ENCODE measurements around the gene GALNT1. TPM values are rescaled to one million over a fixed set of nuclear protein-coding genes. Genes with fewer than 3 reads are reported as not detected.

The GALNT1 gene
- total and polyA plus RNA-seq, 2 donors (not counting 1 experiment from before 2014, with no cell fraction given): 7.5 to 51.3 TPM

GRCh38 chr18:35578936-35579335 lies 2.6 kb upstream of the GALNT1 start:
- TF ChIP-seq EZH2 (IDR thresholded peaks at IDR 0.05; ENCODE audit: borderline replicate concordance, insufficient read depth, low read depth, low read length, poor library complexity, severe bottlenecking): no peak
- TF ChIP-seq CTCF (IDR thresholded peaks at IDR 0.05): no peak
- H3K9me3 ChIP-seq (ENCODE audit: control extremely low read depth in 1 of 3, control insufficient read depth in 2 of 3, insufficient read depth in 1 of 3, low read length in 2 of 3): peaks cover 0 to 9% (median 8%) of the 10 kb centered on the region in 3 donors
- Mint-ChIP-seq H3K9me3 (ENCODE audit: insufficient read depth) (peaks cover 4% of the 10 kb centered on the region), H3K27ac (no peak overlapping the region), H3K4me3 (no peak overlapping the region), H3K4me1 (peaks cover 20% of the 10 kb centered on the region), H3K27me3 (no peaks in the 10 kb centered on the region)
- no peak for ATAC-seq (ENCODE audit: low read depth)
- DNase-seq: no peak
- 100% methylated on average over 1 of the region's 4 CpGs for WGBS (ENCODE audit: insufficient coverage)
- POLR2A ChIA-PET: no interaction called here
- intact Hi-C loops (cut with micrococcal nuclease): no loop called here
- no peak overlapping the region for H3K9ac ChIP-seq (ENCODE audit: low read length)
- no peaks in the 10 kb centered on the region for H3K27me3 ChIP-seq (replicated peaks in 1 of 4; ENCODE audit: control extremely low read depth in 1 of 4, control insufficient read depth in 3 of 4, insufficient read depth in 4 of 4, low read length in 3 of 4)
- H3K27ac ChIP-seq (ENCODE audit: low read length in 2 of 2): no peak overlapping the region
- H2AFZ ChIP-seq (ENCODE audit: insufficient read depth, low read depth, low read length, poor library complexity, severe bottlenecking): no peak overlapping the region
- peaks cover 15 to 16% of the 10 kb centered on the region in 2 donors for H3K4me1 ChIP-seq (ENCODE audit: control insufficient read depth in 2 of 2, insufficient read depth in 2 of 2, low read length in 2 of 2)
- no peak overlapping the region for H3K4me3 ChIP-seq (ENCODE audit: control extremely low read depth in 1 of 5, extremely low read depth in 1 of 5, insufficient read depth in 1 of 5, low read depth in 2 of 5, low read length in 4 of 5)
- H4K20me1 ChIP-seq (ENCODE audit: control insufficient read depth, insufficient read depth, low read length, poor library complexity, severe bottlenecking): no peaks in the 10 kb centered on the region
- peaks cover 21% of the 10 kb centered on the region for H3K79me2 ChIP-seq (ENCODE audit: control insufficient read depth, insufficient read depth, low read length)
- H3K36me3 ChIP-seq (replicated peaks in 1 of 2; ENCODE audit: control extremely low read depth in 1 of 2, control insufficient read depth in 1 of 2, extremely low read depth in 1 of 2, insufficient read depth in 2 of 2, low read length in 1 of 2): no peaks in the 10 kb centered on the region
- no peak overlapping the region for H3K4me2 ChIP-seq (replicated peaks; ENCODE audit: low read depth, low read length, poor library complexity, severe bottlenecking)
- CTCF ChIA-PET: interaction anchor here (1.7 kb wide), 1 partner anchor 81 kb away, joined by 5 read pairs; the partner anchor contains the start of gene INO80C

- Mint-ChIP-seq H3K27ac (peak overlapping the region; percentile 88), H3K4me3 (peak overlapping the region; percentile 84), H3K4me1 (peaks cover 33% of the 10 kb centered on the region), H3K9me3 (ENCODE audit: insufficient read depth) (peaks cover 4% of the 10 kb centered on the region), H3K27me3 (no peaks in the 10 kb centered on the region)
- peak overlapping the region; percentile 69 to 86 for H3K27ac ChIP-seq (ENCODE audit: low read length in 2 of 2)
- peak overlapping the region; percentile 80 for H3K4me2 ChIP-seq (replicated peaks; ENCODE audit: low read depth, low read length, poor library complexity, severe bottlenecking)
- POLR2A ChIA-PET: interaction anchor here (0.9 kb wide), 1 partner anchor 35 kb away, joined by 3 read pairs; no protein-coding TSS in a partner anchor
- H2AFZ ChIP-seq (ENCODE audit: insufficient read depth, low read depth, low read length, poor library complexity, severe bottlenecking): peak overlapping the region; percentile 75
- DNase-seq: peak; percentile 88
- peak; percentile 65 for ATAC-seq (ENCODE audit: low read depth)
- intact Hi-C loops (cut with micrococcal nuclease): loop anchor here (1.0 to 10.0 kb wide), 4 partner anchors 35 to 484 kb away; partner anchors contain the start of genes RPRD1A and ZNF397
- peaks cover 15 to 16% of the 10 kb centered on the region in 2 donors for H3K4me1 ChIP-seq (ENCODE audit: control insufficient read depth in 2 of 2, insufficient read depth in 2 of 2, low read length in 2 of 2)
- H3K79me2 ChIP-seq (ENCODE audit: control insufficient read depth, insufficient read depth, low read length): peaks cover 41% of the 10 kb centered on the region
- H3K27me3 ChIP-seq (replicated peaks in 1 of 4; ENCODE audit: control extremely low read depth in 1 of 4, control insufficient read depth in 3 of 4, insufficient read depth in 4 of 4, low read length in 3 of 4): no peaks in the 10 kb centered on the region
- H3K9me3 ChIP-seq (ENCODE audit: control extremely low read depth in 1 of 3, control insufficient read depth in 2 of 3, insufficient read depth in 1 of 3, low read length in 2 of 3): peaks cover 4 to 8% (median 8%) of the 10 kb centered on the region in 3 donors
- H4K20me1 ChIP-seq (ENCODE audit: control insufficient read depth, insufficient read depth, low read length, poor library complexity, severe bottlenecking): no peaks in the 10 kb centered on the region
- H3K9ac ChIP-seq (ENCODE audit: low read length): peak overlapping the region; percentile 75
- TF ChIP-seq CTCF (IDR thresholded peaks at IDR 0.05) (no peak), EZH2 (IDR thresholded peaks at IDR 0.05; ENCODE audit: borderline replicate concordance, insufficient read depth, low read depth, low read length, poor library complexity, severe bottlenecking) (no peak)
- H3K36me3 ChIP-seq (replicated peaks in 1 of 2; ENCODE audit: control extremely low read depth in 1 of 2, control insufficient read depth in 1 of 2, extremely low read depth in 1 of 2, insufficient read depth in 2 of 2, low read length in 1 of 2): no peaks in the 10 kb centered on the region
- CTCF ChIA-PET: interaction anchor here (1.7 to 2.1 kb wide), 2 partner anchors 8 to 83 kb away, joined by 5 read pairs; partner anchors contain the start of gene INO80C
- WGBS (ENCODE audit: insufficient coverage): under 1% methylated on average over 83 of the region's 96 CpGs
- peak overlapping the region; percentile 30 to 78 (median 65) for H3K4me3 ChIP-seq (ENCODE audit: control extremely low read depth in 1 of 5, extremely low read depth in 1 of 5, insufficient read depth in 1 of 5, low read depth in 2 of 5, low read length in 4 of 5)
Observed at GRCh38 chr18:35580701-35581539, 620 bp upstream of the GALNT1 start.
